Vagina (tissue), 2 donors: ENCODE results near the gene DNAJC7. TPM values are rescaled to one million over a fixed set of nuclear protein-coding genes. Genes with fewer than 3 reads are reported as not detected.

Experiments used
- DNase-seq, 2 donors: peaks; one replicate each; pipeline ENCODE4 v3.0.0-alpha.2; 2017; ENCODE audit errors: extremely low spot score in 2 of 2
- H3K27ac ChIP-seq: fragments of 200-600 bp; sonication (generic); one replicate; pipeline ENCODE4 v1.5.1; 2019
- H3K27me3 ChIP-seq: fragments of 200-600 bp; sonication (generic); one replicate; pipeline ENCODE4 v1.5.1; 2019
- H3K36me3 ChIP-seq, 2 donors: fragments of 200-600 bp; sonication (generic); one replicate each; pipeline ENCODE4 v1.5.1; 2017 to 2019
- H3K4me1 ChIP-seq: fragments of 200-600 bp; sonication (generic); one replicate; pipeline ENCODE4 v1.5.1; 2019
- H3K4me3 ChIP-seq, 2 donors: fragments of 200-600 bp; sonication (generic); 1 replicate in 1 of 2; 2 replicates in 1 of 2; pipeline ENCODE4 v1.5.1; 2016 to 2019
- H3K9me3 ChIP-seq: fragments of 200-600 bp; sonication (generic); one replicate; pipeline ENCODE4 v1.5.1; 2019
- POLR2A ChIP-seq, 2 donors: fragments of 450-650 bp; IDR thresholded peaks; one replicate each; pipeline ENCODE4 v1.6.1; 2017; ENCODE audit warnings: antibody characterized with exemption in 2 of 2, mild to moderate bottlenecking in 2 of 2, moderate library complexity in 2 of 2
- POLR2AphosphoS5 ChIP-seq, 2 donors: sonication (generic); formaldehyde crosslinking; IDR thresholded peaks; one replicate each; pipeline ENCODE4 v1.9.0; 2017; ENCODE audit warnings: antibody characterized with exemption in 2 of 2, mild to moderate bottlenecking in 2 of 2, low read depth in 1 of 2; ENCODE audit not compliant: insufficient read depth in 1 of 2
- intact Hi-C: fragments of 100-400 bp; cut with DNase I; formaldehyde crosslinking; loops from one replicate; pipeline ENCODE4 v1.15.1; 2023
- total RNA-seq: library from RNA; depleted of rRNA; stranded (reverse); fragments of >200 nt; gene quantifications from one replicate; pipeline ENCODE4 v1.2.3, GENCODE V29; 2016
- TF ChIP-seq, protein P1 (sequence below), 3 experiments: fragments of 450-650 bp in 2 of 3; fragments of 200-600 bp in 1 of 3; sonication (generic) in 1 of 3; IDR thresholded peaks; one replicate each; pipeline ENCODE4 v1.5.1; 2017 to 2019; ENCODE audit warnings: antibody characterized with exemption in 3 of 3, mild to moderate bottlenecking in 2 of 3, moderate library complexity in 2 of 3

DNAJC7 gene
- total RNA-seq, 1 donor from 2014 or later = 60.2 TPM

DNA sequence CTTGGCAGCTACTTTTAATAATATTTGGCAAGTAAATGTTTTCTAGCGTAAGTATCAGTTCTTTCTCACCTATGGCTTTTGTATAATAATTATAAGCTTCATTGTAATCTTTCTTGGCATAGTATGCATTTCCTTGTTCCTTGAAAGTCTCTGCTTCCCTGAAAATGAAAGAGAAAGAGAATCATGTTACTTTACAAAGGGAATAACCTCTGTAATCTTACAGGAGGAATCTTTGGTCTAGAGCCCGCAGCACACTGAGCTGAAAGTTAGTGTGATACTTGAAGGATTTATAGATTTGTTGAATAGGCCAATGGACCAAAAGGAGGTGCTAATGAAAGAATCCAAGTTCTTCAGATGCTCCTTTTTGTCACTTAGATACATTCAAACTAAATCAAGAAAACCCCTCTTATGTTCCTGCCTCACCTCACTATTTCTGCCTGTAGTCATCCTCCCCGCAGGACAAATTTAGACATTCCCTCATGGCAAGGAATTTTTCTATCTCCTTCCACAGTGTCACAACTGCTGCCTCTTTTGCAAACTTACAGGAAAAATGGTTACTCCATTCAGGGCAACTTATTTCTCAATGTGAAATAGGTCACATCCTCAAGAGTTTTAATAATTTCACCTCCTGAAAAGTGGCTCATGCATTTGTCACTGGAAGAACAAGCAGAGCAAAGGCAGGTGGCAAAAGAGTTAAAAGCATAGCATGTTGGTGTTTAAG lies 16.7 kb downstream of the DNAJC7 start:
- Histone ChIP-seq H3K36me3 (peaks cover 3 to 64% of the 10 kb centered on the region in 2 donors), H3K27ac (no peak overlapping the region), H3K4me3 (no peak overlapping the region), H3K27me3 (no peaks in the 10 kb centered on the region), H3K9me3 (no peaks in the 10 kb centered on the region), H3K4me1 (peaks cover 15% of the 10 kb centered on the region)
- no peak for TF ChIP-seq POLR2A (IDR thresholded peaks at IDR 0.05)
- no peak for TF ChIP-seq POLR2AphosphoS5 (IDR thresholded peaks at IDR 0.05; ENCODE audit: insufficient read depth in 1 of 2, low read depth in 1 of 2)
- TF ChIP-seq, protein P1, sequence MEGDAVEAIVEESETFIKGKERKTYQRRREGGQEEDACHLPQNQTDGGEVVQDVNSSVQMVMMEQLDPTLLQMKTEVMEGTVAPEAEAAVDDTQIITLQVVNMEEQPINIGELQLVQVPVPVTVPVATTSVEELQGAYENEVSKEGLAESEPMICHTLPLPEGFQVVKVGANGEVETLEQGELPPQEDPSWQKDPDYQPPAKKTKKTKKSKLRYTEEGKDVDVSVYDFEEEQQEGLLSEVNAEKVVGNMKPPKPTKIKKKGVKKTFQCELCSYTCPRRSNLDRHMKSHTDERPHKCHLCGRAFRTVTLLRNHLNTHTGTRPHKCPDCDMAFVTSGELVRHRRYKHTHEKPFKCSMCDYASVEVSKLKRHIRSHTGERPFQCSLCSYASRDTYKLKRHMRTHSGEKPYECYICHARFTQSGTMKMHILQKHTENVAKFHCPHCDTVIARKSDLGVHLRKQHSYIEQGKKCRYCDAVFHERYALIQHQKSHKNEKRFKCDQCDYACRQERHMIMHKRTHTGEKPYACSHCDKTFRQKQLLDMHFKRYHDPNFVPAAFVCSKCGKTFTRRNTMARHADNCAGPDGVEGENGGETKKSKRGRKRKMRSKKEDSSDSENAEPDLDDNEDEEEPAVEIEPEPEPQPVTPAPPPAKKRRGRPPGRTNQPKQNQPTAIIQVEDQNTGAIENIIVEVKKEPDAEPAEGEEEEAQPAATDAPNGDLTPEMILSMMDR (IDR thresholded peaks at IDR 0.05) = no peak
- no peak for DNase-seq
- intact Hi-C loops = no loop called here

DNA sequence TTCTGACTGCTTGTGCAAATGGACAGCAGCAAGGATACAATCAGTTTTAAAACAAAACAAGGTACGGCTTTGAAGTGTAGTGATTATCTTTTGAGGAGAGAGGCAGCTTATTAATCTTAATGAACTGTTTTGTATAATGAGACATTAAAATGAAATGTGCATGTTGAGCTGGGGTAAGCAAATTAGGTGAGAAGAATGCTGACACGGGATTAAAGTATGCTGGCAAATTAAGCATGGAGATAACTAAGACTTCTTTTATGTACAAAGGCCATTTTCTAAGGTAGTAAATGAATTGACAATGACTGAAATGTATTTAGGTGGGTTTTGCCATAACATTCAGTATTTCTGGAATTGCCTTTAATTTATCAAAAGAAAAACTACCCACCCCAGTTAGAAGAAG lies 18.7 kb downstream of the DNAJC7 start:
- Histone ChIP-seq H3K36me3 (peaks cover 3 to 85% of the 10 kb centered on the region in 2 donors), H3K9me3 (no peaks in the 10 kb centered on the region), H3K27me3 (no peaks in the 10 kb centered on the region), H3K4me3 (no peak overlapping the region), H3K27ac (no peak overlapping the region), H3K4me1 (no peaks in the 10 kb centered on the region)
- no peak for DNase-seq
- no peak for TF ChIP-seq POLR2A (IDR thresholded peaks at IDR 0.05)
- TF ChIP-seq, protein P1 (IDR thresholded peaks at IDR 0.05) = no peak
- no peak for TF ChIP-seq POLR2AphosphoS5 (IDR thresholded peaks at IDR 0.05; ENCODE audit: insufficient read depth in 1 of 2, low read depth in 1 of 2)
- intact Hi-C loops = no loop called here

DNA sequence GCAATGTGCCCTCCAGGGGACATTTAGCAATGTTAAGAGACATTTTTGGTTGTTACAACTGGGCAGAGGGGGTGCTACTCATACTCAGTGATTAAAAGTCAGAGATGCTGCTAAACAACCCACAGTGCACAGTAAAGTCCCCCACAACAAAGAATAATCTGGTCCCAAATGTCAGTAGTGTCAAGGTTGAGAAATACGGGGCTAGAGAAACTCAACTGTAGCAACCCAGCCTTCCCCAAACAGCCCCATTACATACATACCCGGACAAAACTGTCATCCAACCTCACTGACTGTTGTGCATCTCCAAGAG lies 20.4 kb downstream of the DNAJC7 start:
- TF ChIP-seq POLR2A (IDR thresholded peaks at IDR 0.05) (no peak), POLR2AphosphoS5 (IDR thresholded peaks at IDR 0.05; ENCODE audit: insufficient read depth in 1 of 2, low read depth in 1 of 2) (no peak)
- TF ChIP-seq, protein P1 (IDR thresholded peaks at IDR 0.05) = no peak
- no peak for DNase-seq
- Histone ChIP-seq H3K27me3 (no peaks in the 10 kb centered on the region), H3K9me3 (no peaks in the 10 kb centered on the region), H3K4me1 (no peaks in the 10 kb centered on the region), H3K4me3 (no peak overlapping the region), H3K36me3 (peaks cover 3 to 88% of the 10 kb centered on the region in 2 donors), H3K27ac (no peak overlapping the region)
- intact Hi-C loops = no loop called here

DNA sequence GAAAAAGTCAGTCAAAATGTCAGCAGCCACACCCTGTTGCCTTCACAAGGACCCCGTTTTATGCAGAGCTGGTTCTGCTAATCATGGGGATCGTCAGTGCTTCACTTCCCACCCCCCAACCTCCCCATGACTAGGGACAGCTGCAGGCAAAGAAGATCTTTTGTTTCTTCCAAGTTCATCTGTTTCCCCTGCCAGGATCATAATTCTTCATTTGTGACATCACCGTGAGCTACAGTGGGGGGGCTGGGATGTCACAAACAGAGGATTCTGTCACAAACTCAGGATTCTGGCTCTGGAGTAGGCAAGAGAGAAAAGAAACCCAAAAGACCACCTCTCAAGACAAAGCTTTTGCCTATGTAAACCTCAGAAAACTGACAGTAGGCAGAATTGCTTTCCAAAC lies 24.7 kb downstream of the DNAJC7 start:
- no peaks in the 10 kb centered on the region for H3K9me3 ChIP-seq
- no peaks in the 10 kb centered on the region for H3K27me3 ChIP-seq
- no peaks in the 10 kb centered on the region for H3K4me1 ChIP-seq
- H3K4me3 ChIP-seq = no peak overlapping the region
- intact Hi-C loops = no loop called here
- no peak overlapping the region for H3K27ac ChIP-seq
- TF ChIP-seq POLR2AphosphoS5 (IDR thresholded peaks at IDR 0.05; ENCODE audit: insufficient read depth in 1 of 2, low read depth in 1 of 2) (no peak), POLR2A (IDR thresholded peaks at IDR 0.05) (no peak)
- TF ChIP-seq, protein P1 (IDR thresholded peaks at IDR 0.05) = no peak
- DNase-seq = no peak
- peaks cover 3 to 96% of the 10 kb centered on the region in 2 donors for H3K36me3 ChIP-seq

DNA sequence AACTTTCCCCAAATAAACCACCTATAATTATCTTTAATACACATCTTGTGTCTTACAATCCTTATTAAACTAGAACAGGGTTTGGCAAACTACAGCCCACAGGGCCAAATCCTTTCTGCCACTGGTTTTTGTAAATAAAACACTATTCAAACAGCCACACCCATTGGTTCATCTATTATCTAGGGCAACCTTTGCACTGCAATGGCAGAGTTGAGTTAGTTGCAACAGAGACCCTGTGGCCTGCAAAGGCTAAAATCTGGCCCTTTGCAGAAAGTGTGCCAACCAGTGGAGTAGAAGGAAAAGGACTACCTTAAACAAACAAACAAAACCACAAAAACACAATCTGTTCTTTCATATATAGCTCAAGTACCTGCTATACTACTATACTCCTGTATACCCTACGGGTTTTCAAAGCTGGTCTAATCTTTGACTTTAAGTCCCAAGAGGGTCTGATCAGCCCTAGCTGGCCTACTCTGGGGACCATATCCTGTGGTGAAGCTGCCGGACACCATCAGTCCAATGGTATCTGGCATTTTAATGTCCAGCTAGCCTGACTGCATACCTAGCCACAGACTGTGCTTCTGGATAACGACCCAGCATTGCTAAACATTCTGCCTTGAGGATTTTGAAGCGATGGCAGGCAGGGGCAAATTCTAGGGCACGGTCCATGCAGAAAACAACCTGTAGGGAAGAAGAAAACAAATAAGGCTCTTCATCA lies 27.4 kb downstream of the DNAJC7 start:
- TF ChIP-seq POLR2A (IDR thresholded peaks at IDR 0.05) = no peak
- no peak for TF ChIP-seq POLR2AphosphoS5 (IDR thresholded peaks at IDR 0.05; ENCODE audit: insufficient read depth in 1 of 2, low read depth in 1 of 2)
- TF ChIP-seq, protein P1 (IDR thresholded peaks at IDR 0.05) = no peak
- intact Hi-C loops = no loop called here
- no peak for DNase-seq

More for the DNA sequence above, 27.4 kb downstream of the DNAJC7 start:
- H3K9me3 ChIP-seq = no peaks in the 10 kb centered on the region
- H3K4me3 ChIP-seq = no peak overlapping the region
- no peak overlapping the region for H3K27ac ChIP-seq
- peaks cover 0 to 86% of the 10 kb centered on the region in 2 donors for H3K36me3 ChIP-seq
- no peaks in the 10 kb centered on the region for H3K27me3 ChIP-seq
- no peaks in the 10 kb centered on the region for H3K4me1 ChIP-seq
